Iris pigment epithelial cell (primary cell): ENCODE measurements around the gene SPATA24.
A peak's percentile ranks its signal among the peaks of the same experiment; 100 is the strongest.
"Not testable (repeated sequence)": the region's sequence is repeated elsewhere in the genome, so short reads cannot be mapped to it uniquely, and the experiment has no call there.

ENCODE experiments used
- DNase-seq: peaks from one replicate; pipeline ENCODE4 v3.0.0-alpha.2; 2011; ENCODE audit warnings: low read depth

Gene SPATA24

GRCh38 chr5:139403787-139404483, at the start of gene SPATA24:
Gene SPATA24 (minus strand): TSS chr5:139404089. CDS start chr5:139404060, 29 bp downstream.
- peak; percentile 98 for DNase-seq

- DNase-seq = no peak
Measured at GRCh38 chr5:139451878-139452660, 48.2 kb upstream of the SPATA24 start.

- DNase-seq = no peak
Measured at GRCh38 chr5:139451176-139451575, 47.3 kb upstream of the SPATA24 start.

GRCh38 chr5:139446956-139447779, 43.3 kb upstream of the SPATA24 start:
- DNase-seq = peak; percentile 35

GRCh38 chr5:139445325-139446170, 41.7 kb upstream of the SPATA24 start:
- peak; percentile 90 for DNase-seq

- DNase-seq = peak; percentile 89
Measured at GRCh38 chr5:139443831-139444453, 40.1 kb upstream of the SPATA24 start.

- not testable (repeated sequence) for DNase-seq
Measured at GRCh38 chr5:139440416-139440815, 36.5 kb upstream of the SPATA24 start.

GRCh38 chr5:139439013-139439903, 35.4 kb upstream of the SPATA24 start, which contains the start of gene DNAJC18:
Gene DNAJC18 (minus strand): TSS chr5:139439525. CDS start chr5:139439445, 80 bp downstream.
- peak; percentile 90 for DNase-seq

GRCh38 chr5:139438707-139439012, 34.8 kb upstream of the SPATA24 start:
- no peak for DNase-seq

- DNase-seq = no peak
Measured at GRCh38 chr5:139435676-139436075, 31.8 kb upstream of the SPATA24 start.

GRCh38 chr5:139431706-139432105, 27.8 kb upstream of the SPATA24 start:
- no peak for DNase-seq

- DNase-seq = no peak
Measured at GRCh38 chr5:139430015-139430414, 26.1 kb upstream of the SPATA24 start.

GRCh38 chr5:139426203-139426885, 22.5 kb upstream of the SPATA24 start:
- DNase-seq = no peak

GRCh38 chr5:139425497-139425896, 21.6 kb upstream of the SPATA24 start:
- no peak for DNase-seq

GRCh38 chr5:139422307-139422893, 18.5 kb upstream of the SPATA24 start:
- DNase-seq = peak; percentile 74

- DNase-seq = no peak
Measured at GRCh38 chr5:139419226-139420192, 15.6 kb upstream of the SPATA24 start.

- DNase-seq = no peak
Measured at GRCh38 chr5:139418793-139419192, 14.9 kb upstream of the SPATA24 start.

- DNase-seq = no peak
Measured at GRCh38 chr5:139417214-139417613, 13.3 kb upstream of the SPATA24 start.
